T-helper 2 cell treated with Interferon-gamma antibody and Interleukin-4, amounts not matched to agents 5 μg/mL and 100 μg/mL, for 36 hours (primary cell): ENCODE data around the gene KLHDC4.
A peak's percentile ranks its signal among the peaks of the same experiment; 100 is the strongest.

Experiments used
- DNase-seq: peaks from one replicate; pipeline ENCODE4 v3.0.0; 2021; ENCODE audit warnings: low spot score
- H3K27ac Mint-ChIP-seq: one replicate; pipeline ENCODE4 v1.8.0; 2021; ENCODE audit warnings: mild to moderate bottlenecking, mixed read lengths
- H3K27me3 Mint-ChIP-seq: one replicate; pipeline ENCODE4 v1.8.0; 2021; ENCODE audit warnings: low read depth, mixed read lengths
- H3K36me3 Mint-ChIP-seq: one replicate; pipeline ENCODE4 v1.8.0; 2021; ENCODE audit warnings: low read depth, mixed read lengths
- H3K4me1 Mint-ChIP-seq: one replicate; pipeline ENCODE4 v1.8.0; 2021; ENCODE audit warnings: low read depth, mixed read lengths
- H3K4me3 Mint-ChIP-seq: one replicate; pipeline ENCODE4 v1.8.0; 2022; ENCODE audit warnings: mild to moderate bottlenecking, moderate library complexity, mixed read lengths
- H3K9me3 Mint-ChIP-seq: one replicate; pipeline ENCODE4 v1.8.0; 2021; ENCODE audit warnings: mixed read lengths

KLHDC4 gene

GRCh38 chr16:87661561-87661960 is 104.2 kb downstream of the KLHDC4 start:
- Mint-ChIP-seq H3K4me1 (no peaks in the 10 kb centered on the region), H3K27ac (no peak overlapping the region), H3K36me3 (no peaks in the 10 kb centered on the region), H3K4me3 (no peak overlapping the region), H3K9me3 (no peaks in the 10 kb centered on the region), H3K27me3 (no peaks in the 10 kb centered on the region)
- peak; percentile 19 for DNase-seq

DNA sequence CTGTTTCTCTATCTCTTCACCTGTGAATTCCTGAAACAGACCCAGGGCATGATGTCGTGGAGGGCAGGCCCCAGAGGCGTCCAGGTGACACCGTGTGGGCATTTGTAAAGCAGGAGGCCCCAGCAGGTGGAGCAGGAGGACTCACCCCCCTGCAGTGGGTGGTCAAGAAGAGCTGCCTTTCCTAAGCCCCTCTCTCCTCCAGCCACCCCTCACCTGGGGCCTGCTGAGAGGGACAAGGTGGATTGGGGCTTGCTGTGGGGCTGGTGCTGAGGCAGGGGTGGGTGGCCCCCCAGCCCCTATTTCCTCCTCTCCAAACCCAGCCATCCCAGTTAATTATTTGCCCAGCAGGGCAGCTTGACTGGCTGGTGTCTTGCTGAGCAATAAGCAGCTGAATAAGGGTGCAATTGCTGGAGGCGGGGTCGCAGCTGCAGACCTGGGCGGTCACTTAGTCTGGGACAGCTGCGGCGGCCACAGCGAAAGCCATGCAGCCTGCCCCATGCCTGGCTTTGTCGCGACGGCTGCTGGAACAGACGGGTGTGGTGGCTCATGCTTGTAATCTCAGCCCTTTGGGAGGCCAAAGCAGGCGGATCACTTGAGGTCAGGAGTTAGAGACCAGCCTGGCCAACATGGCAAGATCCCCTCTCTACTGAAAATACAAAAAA is 107.1 kb downstream of the KLHDC4 start:
- DNase-seq = no peak
- H3K36me3 Mint-ChIP-seq = no peaks in the 10 kb centered on the region
- H3K9me3 Mint-ChIP-seq = no peaks in the 10 kb centered on the region
- H3K27me3 Mint-ChIP-seq = peaks cover 2% of the 10 kb centered on the region
- no peak overlapping the region for H3K4me3 Mint-ChIP-seq
- no peak overlapping the region for H3K27ac Mint-ChIP-seq
- H3K4me1 Mint-ChIP-seq = no peaks in the 10 kb centered on the region
